Activated T-helper 1 cell treated with anti-CD3 and anti-CD28 coated beads, Interleukin-12 subunit alpha, Interleukin-12 subunit beta, Interleukin-2, Interleukin-4 antibody, amounts not matched to agents 30 ng/mL and 10 ng/mL and 1 ng/mL, durations not matched to agents 14 hours and 24 hours and 36 hours (primary cell): ENCODE data around the gene TLN1. TPM values are rescaled to one million over a fixed set of nuclear protein-coding genes. Genes with fewer than 3 reads are reported as not detected.

Experiments
- DNase-seq: peaks from one replicate; pipeline ENCODE4 v3.0.0; 2021; ENCODE audit warnings: low spot score
- H3K27ac Mint-ChIP-seq: one replicate; pipeline ENCODE4 v1.8.0; 2021; ENCODE audit warnings: mild to moderate bottlenecking, mixed read lengths
- H3K27me3 Mint-ChIP-seq: one replicate; pipeline ENCODE4 v1.8.0; 2022; ENCODE audit warnings: mild to moderate bottlenecking, moderate library complexity, mixed read lengths; ENCODE audit not compliant: insufficient read depth
- H3K36me3 Mint-ChIP-seq: one replicate; pipeline ENCODE4 v1.8.0; 2021; ENCODE audit warnings: low read depth, mixed read lengths
- H3K4me1 Mint-ChIP-seq: one replicate; pipeline ENCODE4 v1.8.0; 2021; ENCODE audit warnings: low read depth, mixed read lengths
- H3K4me3 Mint-ChIP-seq: one replicate; pipeline ENCODE4 v1.8.0; 2021; ENCODE audit warnings: mild to moderate bottlenecking, moderate library complexity, mixed read lengths
- H3K9me3 Mint-ChIP-seq: one replicate; pipeline ENCODE4 v1.8.0; 2021; ENCODE audit warnings: mixed read lengths
- intact Hi-C: fragments of 100-400 bp; cut with micrococcal nuclease; formaldehyde crosslinking; loops from one replicate; pipeline ENCODE4 v1.15.1; 2024
- total RNA-seq: library from RNA; stranded (reverse); gene quantifications from 2 replicates; pipeline ENCODE4 v1.2.3, GENCODE V29; 2022

Gene TLN1
- total RNA-seq, 1 donor from 2014 or later, result 229 TPM

DNA sequence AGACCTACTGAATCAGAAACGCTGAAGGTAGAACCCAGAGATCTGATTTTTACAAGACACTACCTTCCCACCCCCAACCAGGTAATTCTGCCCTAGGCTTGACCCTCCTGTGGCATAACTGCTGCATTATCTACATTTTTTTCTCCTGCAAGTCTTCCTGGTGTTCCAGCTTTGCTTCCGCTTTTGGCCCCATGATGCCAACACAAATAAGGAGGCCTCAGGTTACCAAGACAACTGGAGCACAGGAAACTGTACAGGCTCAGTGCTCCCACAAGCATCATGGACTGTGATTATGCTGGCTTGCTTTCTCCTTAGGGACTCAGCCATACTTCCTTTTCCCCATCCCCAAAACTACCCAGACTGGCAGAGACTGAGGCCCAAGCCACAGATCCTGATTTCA, 28.7 kb upstream of the TLN1 start:
- Mint-ChIP-seq H3K9me3 (no peaks in the 10 kb centered on the region), H3K4me3 (no peak overlapping the region), H3K27ac (no peak overlapping the region), H3K36me3 (peaks cover 11% of the 10 kb centered on the region), H3K4me1 (peaks cover 55% of the 10 kb centered on the region), H3K27me3 (no peaks in the 10 kb centered on the region)
- no peak for DNase-seq
- intact Hi-C loops, result no loop called here

DNA sequence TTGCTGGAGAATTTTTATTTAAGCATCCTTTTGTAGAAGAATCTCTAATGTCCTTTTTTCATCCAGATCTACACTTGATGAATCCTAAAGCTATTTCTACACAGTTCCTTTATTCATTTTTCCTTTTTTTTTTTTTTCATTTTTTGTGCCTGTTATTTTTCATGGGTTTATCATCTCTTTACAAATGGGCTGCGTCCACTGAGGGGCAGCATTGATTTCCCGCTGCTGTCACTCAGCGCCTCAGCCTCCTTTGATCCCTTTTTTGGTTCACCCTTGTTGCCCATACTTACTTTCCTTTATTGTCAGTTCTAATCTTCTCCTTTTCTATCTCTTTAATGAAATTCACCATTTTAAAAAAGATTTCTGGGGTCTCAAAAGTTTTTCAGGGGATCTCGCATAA, 27.8 kb upstream of the TLN1 start:
- H3K27me3 Mint-ChIP-seq, result no peaks in the 10 kb centered on the region
- peaks cover 60% of the 10 kb centered on the region for H3K4me1 Mint-ChIP-seq
- H3K36me3 Mint-ChIP-seq, result peaks cover 11% of the 10 kb centered on the region
- no peak for DNase-seq
- H3K4me3 Mint-ChIP-seq, result no peak overlapping the region
- H3K9me3 Mint-ChIP-seq, result no peaks in the 10 kb centered on the region
- intact Hi-C loops, result loop anchor here (5.0 kb wide), 1 partner anchor 433 kb away; the partner anchor contains the start of gene CLTA
- no peak overlapping the region for H3K27ac Mint-ChIP-seq

DNA sequence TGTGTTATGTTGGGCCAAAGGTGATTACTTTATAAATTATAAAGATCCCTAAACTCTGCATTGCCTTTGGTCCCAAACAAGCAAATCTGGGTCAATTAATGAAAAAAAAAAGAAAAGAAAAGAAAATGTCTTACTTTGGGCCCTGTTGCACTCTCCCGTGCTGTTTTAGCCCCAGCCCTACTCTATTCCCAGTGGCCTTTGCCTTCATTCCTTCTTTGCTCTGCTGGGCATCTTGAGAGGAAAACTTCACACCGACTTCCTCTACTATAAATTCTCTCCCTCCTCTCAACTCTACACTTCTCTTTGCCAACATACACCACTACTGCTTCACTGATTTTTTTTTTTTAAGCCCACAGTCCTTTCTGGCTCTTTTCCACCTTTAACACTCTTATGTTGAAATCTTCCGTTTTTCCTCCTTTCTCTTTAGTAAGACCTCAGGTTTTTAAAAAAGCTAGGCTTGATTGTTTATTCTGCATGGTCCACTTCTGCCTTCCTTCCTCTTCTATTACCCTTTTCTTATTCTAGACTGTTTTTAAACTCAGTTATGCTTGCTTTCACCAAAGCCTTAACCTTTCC, 26.6 kb upstream of the TLN1 start:
- peaks cover 14% of the 10 kb centered on the region for H3K36me3 Mint-ChIP-seq
- peaks cover 60% of the 10 kb centered on the region for H3K4me1 Mint-ChIP-seq
- peak overlapping the region; percentile 24 for H3K27ac Mint-ChIP-seq
- no peaks in the 10 kb centered on the region for H3K9me3 Mint-ChIP-seq
- peak overlapping the region; percentile 80 for H3K4me3 Mint-ChIP-seq
- intact Hi-C loops, result loop anchor here (5.0 kb wide), 1 partner anchor 434 kb away; the partner anchor contains the start of gene CLTA
- H3K27me3 Mint-ChIP-seq, result no peaks in the 10 kb centered on the region
- no peak for DNase-seq

DNA sequence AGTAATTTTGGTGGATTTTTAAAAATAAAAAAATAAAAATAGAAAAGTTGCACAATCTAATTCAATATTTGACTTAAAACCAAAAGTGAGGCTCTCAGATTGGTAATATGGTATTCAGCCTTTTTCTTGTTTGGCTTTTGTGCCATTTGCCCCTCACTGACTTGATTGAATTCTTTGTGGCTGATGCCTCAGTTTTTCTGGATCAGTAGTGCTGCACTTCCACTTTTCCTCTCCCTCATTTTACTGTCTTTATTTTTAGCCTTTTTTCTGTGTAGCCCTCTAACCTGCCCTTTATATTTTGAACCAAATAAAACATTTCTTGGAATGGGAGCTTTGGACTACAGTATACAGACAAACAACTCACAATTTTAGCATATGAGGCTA, 25.9 kb upstream of the TLN1 start:
- Mint-ChIP-seq H3K27me3 (no peaks in the 10 kb centered on the region), H3K4me1 (peaks cover 60% of the 10 kb centered on the region), H3K27ac (no peak overlapping the region), H3K36me3 (peaks cover 17% of the 10 kb centered on the region), H3K4me3 (peak overlapping the region; percentile 80), H3K9me3 (no peaks in the 10 kb centered on the region)
- no peak for DNase-seq
- intact Hi-C loops, result loop anchor here (1.0 to 5.0 kb wide), 2 partner anchors 9 to 434 kb away; partner anchors contain the start of genes CLTA, GBA2 and RGP1

DNA sequence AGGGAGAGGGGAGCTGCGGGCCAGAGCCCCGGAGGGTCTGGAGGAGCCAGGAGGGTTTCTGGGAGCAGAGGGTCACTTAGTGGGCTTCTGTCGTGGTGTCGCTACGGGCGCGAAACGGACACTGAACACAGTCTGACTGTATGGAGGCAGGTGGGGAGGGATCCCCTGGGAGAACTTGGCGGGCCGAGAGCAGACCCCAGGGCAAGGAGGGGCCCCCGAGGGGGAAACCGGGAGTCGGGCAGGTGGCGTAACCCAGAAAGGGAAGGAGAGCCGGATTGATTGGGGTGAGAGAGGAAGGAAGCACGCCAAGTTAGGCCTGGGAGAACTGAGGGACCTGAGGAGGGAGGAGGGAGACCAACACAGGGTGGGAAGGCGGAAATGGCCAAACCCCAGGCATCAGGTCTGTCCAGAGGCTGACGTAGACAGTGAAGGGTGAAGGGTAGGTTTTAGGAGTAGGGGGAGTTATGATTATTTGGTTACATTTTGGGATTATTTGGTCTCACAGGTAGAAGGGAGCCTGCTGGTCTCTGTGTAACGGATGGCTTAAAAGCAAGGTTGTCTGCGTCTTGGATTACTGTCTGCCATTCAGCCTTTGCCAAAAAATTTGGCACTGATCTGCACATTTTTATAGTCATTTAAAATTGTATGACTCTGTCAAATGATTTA, 25.4 kb upstream of the TLN1 start:
- Mint-ChIP-seq H3K36me3 (peaks cover 23% of the 10 kb centered on the region), H3K4me1 (peaks cover 58% of the 10 kb centered on the region), H3K27me3 (no peaks in the 10 kb centered on the region), H3K9me3 (no peaks in the 10 kb centered on the region), H3K27ac (peak overlapping the region; percentile 90), H3K4me3 (peak overlapping the region; percentile 100)
- no peak for DNase-seq
- intact Hi-C loops, result loop anchor here (1.0 to 5.0 kb wide), 2 partner anchors 8 to 435 kb away; partner anchors contain the start of genes CLTA, GBA2 and RGP1

DNA sequence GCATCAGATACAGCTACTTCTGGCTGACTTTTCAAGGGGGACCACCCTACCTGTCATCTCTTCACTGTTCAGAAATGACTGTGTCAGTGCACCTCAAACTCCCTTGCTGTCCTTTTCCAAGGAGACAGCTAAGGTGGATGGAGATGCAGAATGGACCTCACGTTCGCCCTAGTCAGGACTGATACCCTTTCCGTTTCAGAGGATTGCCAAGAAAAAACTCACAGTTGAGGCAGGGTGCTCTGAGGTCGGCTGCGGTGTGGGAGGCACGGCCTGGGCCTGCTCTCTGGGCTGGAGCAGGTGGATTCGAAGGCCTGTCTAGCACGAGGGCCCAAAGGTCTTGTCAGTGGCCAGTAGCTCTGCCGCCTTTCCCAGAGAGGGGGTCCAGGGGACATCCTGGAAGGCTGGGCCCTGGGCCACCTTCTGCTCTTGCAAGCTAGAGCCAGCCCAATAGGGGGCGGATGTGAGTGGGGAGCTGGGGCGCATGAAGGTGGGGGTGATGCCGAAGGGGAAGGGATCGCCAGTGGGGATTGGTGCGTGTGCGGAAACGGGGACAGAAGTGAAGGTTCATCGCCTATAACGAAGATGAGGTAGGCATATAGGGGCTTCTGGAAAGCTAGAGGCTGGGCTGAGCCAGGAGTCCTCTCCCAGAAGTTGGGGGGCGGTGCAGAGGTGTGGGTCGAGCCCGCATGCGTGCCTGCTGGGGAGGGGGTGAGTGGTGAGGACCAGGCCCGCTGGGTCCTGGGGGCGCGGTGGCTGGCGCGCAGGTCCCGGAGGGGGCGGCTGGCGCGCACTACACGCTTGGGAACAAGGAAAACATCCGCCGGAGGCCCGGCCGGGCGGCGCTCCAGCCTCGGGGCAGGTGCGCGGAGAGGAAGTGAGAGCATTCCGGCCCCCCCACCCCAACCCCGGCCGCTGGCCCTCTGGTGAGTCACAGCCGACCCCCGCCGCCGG, 24.6 kb upstream of the TLN1 start:
- peak overlapping the region; percentile 100 for H3K4me3 Mint-ChIP-seq
- H3K36me3 Mint-ChIP-seq, result peaks cover 27% of the 10 kb centered on the region
- peak overlapping the region; percentile 98 for H3K27ac Mint-ChIP-seq
- H3K4me1 Mint-ChIP-seq, result peaks cover 51% of the 10 kb centered on the region
- intact Hi-C loops, result loop anchor here (1.0 to 5.0 kb wide), 4 partner anchors 7 to 436 kb away; partner anchors contain the start of genes CLTA, GBA2, RGP1 and TMEM8B
- H3K27me3 Mint-ChIP-seq, result no peaks in the 10 kb centered on the region
- no peaks in the 10 kb centered on the region for H3K9me3 Mint-ChIP-seq
- peak; percentile 71 for DNase-seq

DNA sequence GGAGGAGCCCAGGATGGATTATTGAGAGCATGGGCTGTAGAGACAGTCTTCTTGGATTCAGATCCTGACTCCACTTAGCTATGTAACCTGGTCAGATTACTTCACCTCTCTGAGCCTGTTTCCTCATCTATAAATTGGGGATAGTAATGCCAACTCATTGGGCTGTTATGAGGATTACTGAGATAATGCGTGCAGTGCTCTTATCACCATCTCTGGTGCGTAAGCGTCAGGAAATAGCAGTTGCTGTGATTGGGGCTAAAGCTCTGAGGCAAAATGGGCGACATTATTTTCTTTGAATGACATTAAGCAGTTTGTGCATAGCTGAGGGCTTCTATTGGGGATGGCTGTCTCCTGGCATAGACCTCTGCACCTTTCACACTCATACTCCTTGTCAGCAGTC, 23.1 kb upstream of the TLN1 start:
- Mint-ChIP-seq H3K4me1 (peaks cover 43% of the 10 kb centered on the region), H3K4me3 (peak overlapping the region; percentile 100), H3K36me3 (peaks cover 28% of the 10 kb centered on the region), H3K9me3 (no peaks in the 10 kb centered on the region), H3K27ac (no peak overlapping the region), H3K27me3 (no peaks in the 10 kb centered on the region)
- no peak for DNase-seq
- intact Hi-C loops, result loop anchor here (5.0 kb wide), 1 partner anchor 437 kb away; the partner anchor contains the start of gene CLTA

DNA sequence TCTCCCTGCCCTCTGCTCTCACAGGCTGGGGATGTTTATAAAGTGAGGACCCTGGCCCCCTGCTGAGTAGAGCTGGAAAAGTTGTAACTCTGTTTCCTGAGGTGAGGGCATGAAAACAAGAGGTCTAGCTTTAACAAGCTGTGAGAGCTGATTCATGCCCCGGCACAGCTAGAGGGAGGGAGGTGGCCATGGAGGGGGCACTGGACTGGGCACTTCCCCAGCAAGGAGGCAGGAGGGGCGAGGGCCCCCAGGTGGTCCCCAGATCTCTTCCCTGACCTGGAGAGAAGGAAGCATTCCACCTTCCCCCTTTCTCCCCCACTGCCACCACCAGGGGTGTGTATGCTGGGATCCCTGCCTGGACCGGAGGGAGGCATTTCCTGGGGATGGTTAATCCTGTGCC, 22.3 kb upstream of the TLN1 start, which contains the start of gene MSMP:
MSMP (minus strand) TSS at position 13 of the 400 bp plus-strand sequence. CDS start 147 bp downstream, outside the sequence.
- no peak within 1 kb of the TSS for H3K27ac Mint-ChIP-seq
- H3K9me3 Mint-ChIP-seq, result no peaks in the 10 kb centered on the region
- intact Hi-C loops, result no loop called here
- H3K27me3 Mint-ChIP-seq, result no peaks in the 10 kb centered on the region
- H3K36me3 Mint-ChIP-seq, result peaks cover 28% of the 10 kb centered on the region
- DNase-seq, result no peak
- peaks cover 43% of the 10 kb centered on the region for H3K4me1 Mint-ChIP-seq
- no peak within 1 kb of the TSS for H3K4me3 Mint-ChIP-seq

DNA sequence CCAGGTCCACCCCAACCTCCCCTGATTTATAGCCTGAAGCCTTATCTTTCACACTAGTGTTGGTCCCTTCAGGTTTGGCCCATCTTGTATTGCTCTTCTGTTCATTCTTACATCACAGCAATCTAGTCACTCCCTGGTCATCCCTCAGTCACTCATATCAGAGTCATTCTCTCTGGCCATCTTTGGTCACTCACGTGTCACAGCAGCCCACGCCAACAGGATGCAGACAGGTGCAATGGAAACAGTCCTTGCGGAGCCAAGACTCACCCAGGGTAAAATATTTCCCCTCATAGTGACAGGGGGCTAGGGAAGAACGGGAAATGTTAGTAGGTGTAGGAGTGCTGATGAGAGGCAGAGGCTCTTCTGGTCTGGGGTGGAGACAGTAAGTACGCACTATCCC, 21.5 kb upstream of the TLN1 start:
- H3K9me3 Mint-ChIP-seq, result no peaks in the 10 kb centered on the region
- DNase-seq, result no peak
- no peaks in the 10 kb centered on the region for H3K27me3 Mint-ChIP-seq
- no peak overlapping the region for H3K4me3 Mint-ChIP-seq
- H3K4me1 Mint-ChIP-seq, result peaks cover 37% of the 10 kb centered on the region
- peaks cover 24% of the 10 kb centered on the region for H3K36me3 Mint-ChIP-seq
- intact Hi-C loops, result no loop called here
- no peak overlapping the region for H3K27ac Mint-ChIP-seq

DNA sequence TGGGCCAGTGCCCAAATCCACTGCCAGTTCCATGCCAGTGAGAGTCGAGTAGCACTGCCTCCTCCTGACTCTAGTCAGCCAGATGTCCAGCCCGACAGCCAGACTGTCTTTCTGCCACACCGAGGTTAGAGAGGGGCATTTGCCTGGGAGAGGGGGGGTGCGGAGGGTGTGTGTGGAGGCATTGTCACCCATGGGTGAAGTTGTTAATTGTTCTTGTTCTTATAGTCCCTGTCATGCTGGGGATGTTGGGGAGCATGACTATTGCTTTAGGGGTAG, 18.2 kb upstream of the TLN1 start:
- H3K9me3 Mint-ChIP-seq, result no peaks in the 10 kb centered on the region
- H3K36me3 Mint-ChIP-seq, result peaks cover 26% of the 10 kb centered on the region
- H3K27me3 Mint-ChIP-seq, result no peaks in the 10 kb centered on the region
- intact Hi-C loops, result no loop called here
- no peak for DNase-seq
- peak overlapping the region; percentile 73 for H3K27ac Mint-ChIP-seq
- peaks cover 40% of the 10 kb centered on the region for H3K4me1 Mint-ChIP-seq
- peak overlapping the region; percentile 95 for H3K4me3 Mint-ChIP-seq

DNA sequence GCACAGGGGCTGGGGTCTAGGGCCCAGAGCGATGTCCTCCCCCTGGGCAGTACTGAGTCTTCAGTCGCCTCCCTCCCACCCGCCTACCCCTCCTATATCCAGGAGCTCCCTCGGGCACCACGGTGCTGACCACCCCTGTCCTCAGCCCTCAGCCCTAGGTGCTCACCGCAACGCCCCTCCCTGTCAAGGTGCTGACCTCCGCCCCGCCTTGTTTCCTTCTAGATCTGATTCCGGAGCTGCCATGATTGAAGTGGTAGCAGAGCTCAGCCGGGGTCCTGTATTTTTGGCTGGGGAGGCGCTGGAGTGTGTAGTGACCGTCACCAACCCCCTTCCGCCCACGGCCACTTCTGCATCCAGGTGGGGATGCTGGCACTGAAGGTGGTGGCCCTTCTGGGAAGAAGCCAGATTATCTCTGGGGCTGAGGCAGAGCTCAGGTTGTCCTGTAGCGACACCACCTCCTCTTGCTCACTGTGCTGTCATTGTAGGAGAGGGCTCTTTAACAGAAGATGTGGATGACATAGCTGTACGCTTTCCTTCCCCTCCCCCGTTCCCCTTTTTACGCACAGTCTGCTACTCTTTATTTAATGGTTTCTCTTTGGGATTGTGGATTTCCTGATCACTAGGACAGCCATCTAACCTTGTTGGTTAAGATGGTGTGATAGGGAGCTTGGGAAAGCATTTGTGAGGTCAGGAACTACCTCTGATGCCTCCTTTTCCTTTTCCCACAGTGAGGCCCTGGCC, 17.7 kb upstream of the TLN1 start:
- peak overlapping the region; percentile 95 for H3K4me3 Mint-ChIP-seq
- DNase-seq, result peak; percentile 41
- H3K36me3 Mint-ChIP-seq, result peaks cover 28% of the 10 kb centered on the region
- peaks cover 40% of the 10 kb centered on the region for H3K4me1 Mint-ChIP-seq
- no peaks in the 10 kb centered on the region for H3K9me3 Mint-ChIP-seq
- H3K27me3 Mint-ChIP-seq, result no peaks in the 10 kb centered on the region
- intact Hi-C loops, result loop anchor here (1.0 to 5.0 kb wide), 6 partner anchors 8 to 637 kb away; partner anchors contain the start of genes CREB3, FAM221B, HINT2 and TLN1
- peak overlapping the region; percentile 73 for H3K27ac Mint-ChIP-seq
